Lower leg skin (tissue), 4 donors: ENCODE data around the gene GPC5. TPM values are rescaled to one million over a fixed set of nuclear protein-coding genes. Genes with fewer than 3 reads are reported as not detected.

Source experiments
- DNase-seq, 2 donors: peaks; one replicate each; pipeline ENCODE4 v3.0.0-alpha.2; 2019; ENCODE audit warnings: low spot score in 2 of 2
- H3K4me3 ChIP-seq: fragments of 200-600 bp; sonication (generic); 2 replicates; pipeline ENCODE4 v1.5.1; 2017; ENCODE audit warnings: mild to moderate bottlenecking, low read depth; ENCODE audit not compliant: poor library complexity, severe bottlenecking
- POLR2A ChIP-seq, 2 donors: fragments of 450-650 bp; IDR thresholded peaks; one replicate each; pipeline ENCODE4 v1.6.1; 2016 to 2017; ENCODE audit warnings: antibody characterized with exemption in 2 of 2, mild to moderate bottlenecking in 1 of 2, moderate library complexity in 1 of 2
- WGBS, 2 donors: methylation state at CpG; one replicate each; pipeline ENCODE4 v1.1.5; 2018; 5-methylcytosine and 5-hydroxymethylcytosine counted together
- intact Hi-C: fragments of 100-400 bp; cut with DNase I; formaldehyde crosslinking; loops from one replicate; pipeline ENCODE4 v1.15.0; 2023; ENCODE audit warnings: low total_unique reads
- total RNA-seq, 4 donors: library from RNA; depleted of rRNA; stranded (reverse); fragments of >200 nt; gene quantifications; one replicate each; pipeline ENCODE4 v1.1.0, GENCODE V29; 2016
- TF ChIP-seq, protein P1 (sequence below), 3 donors: fragments of 450-650 bp; IDR thresholded peaks; one replicate each; pipeline ENCODE4 v1.5.1; 2016; ENCODE audit warnings: antibody characterized with exemption in 3 of 3, mild to moderate bottlenecking in 3 of 3, moderate library complexity in 2 of 3

The GPC5 gene
- total RNA-seq, 4 donors from 2014 or later = 0.46 to 1.3 (median 0.82) TPM

DNA sequence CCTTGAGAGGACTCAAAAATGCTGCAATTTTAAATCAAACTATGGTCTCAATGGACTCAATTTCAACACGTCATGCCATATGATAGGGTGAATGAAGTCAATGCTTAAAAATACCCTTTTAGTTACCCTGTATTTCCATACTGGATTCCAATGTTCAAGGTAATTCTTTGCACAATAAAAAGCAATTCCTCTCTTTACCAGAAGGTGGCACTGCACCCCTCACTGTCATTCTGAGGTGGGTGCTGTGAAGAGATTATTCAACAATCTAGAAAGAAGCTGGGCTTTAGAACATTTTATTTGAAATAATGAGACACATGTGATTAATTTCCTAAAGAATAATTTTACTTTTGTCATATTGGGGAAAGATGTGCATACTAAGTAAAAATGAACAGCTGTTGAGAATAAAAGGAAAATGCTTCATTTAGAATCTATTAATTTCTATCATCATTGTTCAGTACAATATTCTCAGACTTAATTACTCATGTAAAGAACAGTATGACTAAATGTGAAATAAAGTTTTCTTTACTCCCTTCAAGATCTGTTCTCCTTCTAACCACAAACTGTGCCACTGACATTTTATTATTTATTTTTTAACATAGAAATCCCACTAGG is 789.1 kb downstream of the GPC5 start:
- intact Hi-C loops = no loop called here
- H3K4me3 ChIP-seq = no peak overlapping the region
- 0 to 3% methylated on average over 1 of the region's 1 CpG for WGBS, 2 donors
- DNase-seq = peak in 1 of 2 donors; percentile 23
- TF ChIP-seq, protein P1, sequence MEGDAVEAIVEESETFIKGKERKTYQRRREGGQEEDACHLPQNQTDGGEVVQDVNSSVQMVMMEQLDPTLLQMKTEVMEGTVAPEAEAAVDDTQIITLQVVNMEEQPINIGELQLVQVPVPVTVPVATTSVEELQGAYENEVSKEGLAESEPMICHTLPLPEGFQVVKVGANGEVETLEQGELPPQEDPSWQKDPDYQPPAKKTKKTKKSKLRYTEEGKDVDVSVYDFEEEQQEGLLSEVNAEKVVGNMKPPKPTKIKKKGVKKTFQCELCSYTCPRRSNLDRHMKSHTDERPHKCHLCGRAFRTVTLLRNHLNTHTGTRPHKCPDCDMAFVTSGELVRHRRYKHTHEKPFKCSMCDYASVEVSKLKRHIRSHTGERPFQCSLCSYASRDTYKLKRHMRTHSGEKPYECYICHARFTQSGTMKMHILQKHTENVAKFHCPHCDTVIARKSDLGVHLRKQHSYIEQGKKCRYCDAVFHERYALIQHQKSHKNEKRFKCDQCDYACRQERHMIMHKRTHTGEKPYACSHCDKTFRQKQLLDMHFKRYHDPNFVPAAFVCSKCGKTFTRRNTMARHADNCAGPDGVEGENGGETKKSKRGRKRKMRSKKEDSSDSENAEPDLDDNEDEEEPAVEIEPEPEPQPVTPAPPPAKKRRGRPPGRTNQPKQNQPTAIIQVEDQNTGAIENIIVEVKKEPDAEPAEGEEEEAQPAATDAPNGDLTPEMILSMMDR (IDR thresholded peaks at IDR 0.05) = no peak
- TF ChIP-seq POLR2A (IDR thresholded peaks at IDR 0.05) = no peak

DNA sequence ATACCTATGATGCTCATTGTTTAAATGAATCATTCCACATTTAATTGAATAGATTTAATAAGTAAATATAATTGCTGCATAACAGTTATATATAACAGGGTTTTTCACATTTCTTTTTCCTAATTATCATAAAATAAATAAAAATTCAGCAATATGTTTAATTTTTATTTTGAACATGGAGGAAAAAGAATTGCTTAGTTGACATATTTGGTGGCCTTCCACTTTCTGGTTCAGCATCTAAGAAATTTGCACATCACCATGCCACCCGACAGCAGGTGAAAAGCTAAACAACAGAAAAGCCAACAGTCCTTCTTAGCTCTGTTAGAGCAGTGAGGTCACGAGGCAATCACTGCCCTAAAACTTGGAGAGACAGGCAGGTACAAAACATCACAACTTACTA is 790.2 kb downstream of the GPC5 start:
- no peak for DNase-seq
- no peak overlapping the region for H3K4me3 ChIP-seq
- intact Hi-C loops = no loop called here
- WGBS, 2 donors = 84 to 87% methylated on average over 2 of the region's 2 CpGs
- no peak for TF ChIP-seq POLR2A (IDR thresholded peaks at IDR 0.05)
- TF ChIP-seq, protein P1 (IDR thresholded peaks at IDR 0.05) = no peak

DNA sequence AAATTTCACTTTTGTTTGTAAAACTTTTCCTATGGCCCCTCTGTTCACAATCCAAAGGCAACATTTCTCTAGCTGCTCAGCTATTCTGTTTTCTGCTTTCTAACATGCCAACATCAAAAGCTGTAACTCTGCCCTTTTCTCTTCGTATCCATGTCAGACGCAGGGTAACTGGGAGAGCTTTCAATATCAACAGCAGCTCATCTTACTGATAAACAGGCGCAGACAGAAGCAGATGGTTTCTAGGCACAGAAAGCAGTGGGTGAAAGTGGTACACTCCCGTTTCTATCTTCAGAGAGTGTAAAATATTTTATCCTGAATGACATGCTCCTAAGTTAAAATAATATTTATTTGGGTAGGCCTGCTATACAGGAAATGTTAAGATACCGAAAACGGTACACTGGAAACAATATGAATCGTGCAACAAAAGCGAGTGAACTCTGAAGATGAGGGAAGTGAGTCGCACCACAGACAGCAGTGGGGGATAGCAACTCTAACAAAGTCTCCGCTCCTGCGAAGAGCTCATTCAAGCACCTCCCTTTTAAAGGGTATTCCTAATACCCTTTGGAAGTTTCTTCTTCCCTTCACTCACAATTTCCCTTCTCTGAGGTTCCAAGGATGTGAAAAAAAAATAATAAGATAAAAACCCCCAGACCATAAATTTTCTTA is 798.3 kb downstream of the GPC5 start:
- no peak for TF ChIP-seq POLR2A (IDR thresholded peaks at IDR 0.05)
- TF ChIP-seq, protein P1 (IDR thresholded peaks at IDR 0.05) = no peak
- DNase-seq = no peak
- no peak overlapping the region for H3K4me3 ChIP-seq
- WGBS, 2 donors = 80 to 82% methylated on average over 11 of the region's 11 CpGs
- intact Hi-C loops = no loop called here

DNA sequence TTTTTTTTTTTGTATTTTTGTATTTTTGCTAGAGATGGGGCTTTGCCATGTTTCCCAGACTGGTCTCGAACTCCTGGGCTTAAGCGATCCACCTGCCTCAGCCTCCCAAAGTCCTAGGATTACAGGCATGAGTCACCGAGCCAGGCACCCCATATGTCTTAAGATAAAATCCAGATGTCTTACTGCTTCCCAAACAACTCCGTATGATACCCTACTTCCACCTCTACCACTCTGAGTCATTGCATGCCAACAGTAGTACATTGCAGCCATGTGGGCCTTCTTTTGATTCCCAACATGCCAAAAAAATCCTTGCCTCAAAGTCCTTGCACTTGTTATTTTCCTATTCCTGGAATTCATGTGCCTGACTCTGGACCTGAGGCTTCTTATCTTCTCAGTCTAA is 799.2 kb downstream of the GPC5 start:
- H3K4me3 ChIP-seq = no peak overlapping the region
- intact Hi-C loops = no loop called here
- 79 to 84% methylated on average over 4 of the region's 4 CpGs for WGBS, 2 donors
- TF ChIP-seq POLR2A (IDR thresholded peaks at IDR 0.05) = no peak
- TF ChIP-seq, protein P1 (IDR thresholded peaks at IDR 0.05) = no peak
- DNase-seq = no peak

DNA sequence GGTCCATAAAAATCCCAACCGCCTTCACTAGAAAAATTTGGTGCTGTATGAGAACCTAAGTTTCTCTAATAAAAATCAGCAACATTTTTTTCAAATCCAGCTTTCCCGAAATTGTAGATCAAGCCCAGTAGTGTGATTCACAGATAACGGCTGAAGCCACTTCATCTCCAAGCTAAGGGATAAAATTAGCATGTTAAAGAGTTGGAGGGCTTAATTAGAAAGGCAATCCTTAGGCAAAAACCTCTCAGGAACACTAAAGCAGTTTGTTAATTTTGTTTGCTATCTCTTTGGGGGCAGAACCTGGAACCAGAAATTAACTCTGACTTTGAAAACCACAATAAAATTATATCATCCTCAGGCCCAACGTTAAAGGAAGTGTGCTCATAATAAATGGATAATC is 820.2 kb downstream of the GPC5 start:
- TF ChIP-seq POLR2A (IDR thresholded peaks at IDR 0.05) = no peak
- TF ChIP-seq, protein P1 (IDR thresholded peaks at IDR 0.05) = no peak
- 64 to 65% methylated on average over 4 of the region's 4 CpGs for WGBS, 2 donors
- H3K4me3 ChIP-seq = no peak overlapping the region
- no peak for DNase-seq
- intact Hi-C loops = no loop called here
